Stimulated activated naive CD8-positive, alpha-beta T cell treated with anti-CD3 and anti-CD28 coated beads, Interleukin-15, amount 100 ng/mL, for 72 hours (primary cell): ENCODE measurements around the gene NKD1.

ENCODE experiments used
- ATAC-seq: fragments of 150-1000 bp; cut with Tn5 transposase; 2 replicates; pipeline ENCODE4 v1.10.0; 2021; ENCODE audit warnings: mild to moderate bottlenecking, moderate library complexity
- DNase-seq, 2 donors: peaks; one replicate each; pipeline ENCODE4 v3.0.0; 2021 to 2022
- H3K27ac Mint-ChIP-seq, 2 donors: one replicate each; pipeline ENCODE4 v1.8.0; 2022; ENCODE audit warnings: mild to moderate bottlenecking in 2 of 2, mixed read lengths in 2 of 2, moderate library complexity in 2 of 2
- H3K27me3 Mint-ChIP-seq: one replicate; pipeline ENCODE4 v1.8.0; 2022; ENCODE audit warnings: mixed read lengths
- H3K4me1 Mint-ChIP-seq: one replicate; pipeline ENCODE4 v1.8.0; 2022; ENCODE audit warnings: mild to moderate bottlenecking, mixed read lengths
- H3K4me3 Mint-ChIP-seq, 2 donors: one replicate each; pipeline ENCODE4 v1.8.0; 2022; ENCODE audit warnings: mild to moderate bottlenecking in 2 of 2, mixed read lengths in 2 of 2, moderate library complexity in 1 of 2
- H3K9me3 Mint-ChIP-seq, 2 donors: one replicate each; pipeline ENCODE4 v1.8.0; 2022; ENCODE audit warnings: mixed read lengths in 2 of 2

NKD1 gene

DNA sequence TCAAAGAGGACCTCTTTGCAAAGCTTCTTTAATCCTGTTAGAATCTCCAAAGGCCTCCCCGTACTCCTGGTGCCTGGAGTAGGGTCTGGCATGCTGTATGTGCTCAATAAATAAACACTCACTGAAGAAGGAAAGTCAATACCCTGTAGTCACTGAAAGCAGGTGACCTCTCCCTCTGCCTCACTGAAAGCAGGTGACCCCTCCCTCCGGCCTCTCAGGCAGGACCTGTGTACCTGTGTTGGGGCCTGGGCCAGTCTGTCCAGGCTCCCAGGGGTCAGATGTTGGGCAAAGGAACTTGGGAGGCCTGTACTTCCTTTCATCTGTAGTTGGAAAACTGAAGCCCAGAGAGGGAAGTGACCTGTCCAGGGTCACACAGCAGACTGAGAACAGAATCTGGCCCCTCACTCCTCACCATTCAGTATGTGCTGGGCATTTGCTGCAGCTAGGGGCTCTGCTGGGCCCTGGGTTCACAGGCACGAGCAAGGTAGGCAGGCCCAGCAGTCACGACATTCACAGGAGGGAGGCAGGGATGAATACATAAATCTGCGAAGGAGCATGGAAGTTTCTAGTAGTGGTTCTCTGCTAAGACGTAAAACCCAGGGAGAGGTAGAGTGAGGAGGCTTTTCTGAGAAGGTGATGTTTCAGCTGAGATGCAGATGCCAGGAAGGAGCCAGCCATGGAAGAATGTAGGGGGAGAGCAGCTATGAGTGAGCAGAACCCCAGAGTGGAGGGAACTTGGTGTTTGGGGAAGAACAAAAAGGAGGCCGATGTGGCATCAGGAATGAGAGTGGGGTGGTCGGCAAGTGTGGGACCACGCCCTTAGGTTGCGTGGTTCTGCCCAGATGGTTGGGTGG lies 64.0 kb downstream of the NKD1 start:
- Mint-ChIP-seq H3K4me1 (peaks cover 20% of the 10 kb centered on the region), H3K9me3 (no peaks in the 10 kb centered on the region), H3K4me3 (no peak overlapping the region), H3K27ac (peak overlapping the region; percentile 41 to 46), H3K27me3 (no peaks in the 10 kb centered on the region)
- ATAC-seq = no peak
- no peak for DNase-seq

DNA sequence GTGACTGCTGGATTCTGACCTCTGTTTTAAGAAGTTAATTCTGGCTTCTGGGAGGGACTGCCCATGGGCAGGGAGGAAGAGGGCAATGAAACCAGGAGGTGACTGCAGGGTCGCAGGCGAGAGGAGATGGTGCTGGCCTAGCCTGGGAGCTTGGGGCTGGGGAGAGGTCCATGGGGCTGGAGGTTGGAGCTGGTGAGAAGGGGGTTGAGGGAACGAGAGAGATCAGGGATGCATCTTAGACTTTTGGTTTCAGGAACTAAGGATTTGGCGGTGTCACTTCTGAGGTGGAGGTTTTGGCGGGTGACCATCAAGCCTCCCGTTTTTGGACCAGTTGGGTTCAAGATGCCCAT lies 64.6 kb downstream of the NKD1 start:
- H3K4me3 Mint-ChIP-seq = no peak overlapping the region
- no peak for ATAC-seq
- H3K27ac Mint-ChIP-seq = no peak overlapping the region
- no peaks in the 10 kb centered on the region for H3K9me3 Mint-ChIP-seq
- no peak for DNase-seq
- H3K4me1 Mint-ChIP-seq = peaks cover 24% of the 10 kb centered on the region
- H3K27me3 Mint-ChIP-seq = no peaks in the 10 kb centered on the region

DNA sequence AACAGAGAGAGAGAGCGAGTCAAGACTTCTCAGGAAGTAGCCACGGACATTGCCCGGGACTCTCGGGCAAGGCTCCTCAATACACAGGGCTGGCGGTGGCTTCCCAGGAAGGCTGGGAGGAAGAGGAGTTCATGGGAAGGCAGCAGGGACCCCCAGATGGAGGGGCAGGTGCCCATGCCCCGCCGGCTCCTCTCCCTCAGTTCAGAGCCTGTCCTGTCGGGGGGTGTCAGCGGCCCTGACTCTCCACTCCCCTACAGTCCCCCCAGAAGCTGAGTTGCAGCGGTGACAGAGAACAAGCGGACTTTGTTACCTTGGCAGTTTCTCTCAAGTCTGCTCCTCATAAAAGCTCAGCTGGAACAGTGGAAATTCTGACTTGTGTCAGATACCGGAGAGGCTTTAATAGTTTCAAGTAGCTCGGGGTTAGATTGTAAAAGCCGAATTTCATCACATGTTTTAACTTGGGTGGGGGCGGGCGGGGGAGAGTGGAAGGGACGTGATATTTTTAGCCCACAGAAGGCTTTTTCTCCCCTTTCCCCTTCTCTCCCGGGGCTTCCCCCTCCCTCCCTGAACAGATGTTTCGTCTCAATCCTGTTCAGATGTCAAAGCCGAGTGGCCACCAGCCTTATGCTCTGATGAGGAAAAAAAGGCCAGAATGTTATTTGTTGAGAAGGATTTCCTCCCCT lies 65.2 kb downstream of the NKD1 start:
- H3K27ac Mint-ChIP-seq = no peak overlapping the region
- no peaks in the 10 kb centered on the region for H3K9me3 Mint-ChIP-seq
- no peak for ATAC-seq
- H3K4me1 Mint-ChIP-seq = peaks cover 24% of the 10 kb centered on the region
- no peaks in the 10 kb centered on the region for H3K27me3 Mint-ChIP-seq
- no peak for DNase-seq
- no peak overlapping the region for H3K4me3 Mint-ChIP-seq

DNA sequence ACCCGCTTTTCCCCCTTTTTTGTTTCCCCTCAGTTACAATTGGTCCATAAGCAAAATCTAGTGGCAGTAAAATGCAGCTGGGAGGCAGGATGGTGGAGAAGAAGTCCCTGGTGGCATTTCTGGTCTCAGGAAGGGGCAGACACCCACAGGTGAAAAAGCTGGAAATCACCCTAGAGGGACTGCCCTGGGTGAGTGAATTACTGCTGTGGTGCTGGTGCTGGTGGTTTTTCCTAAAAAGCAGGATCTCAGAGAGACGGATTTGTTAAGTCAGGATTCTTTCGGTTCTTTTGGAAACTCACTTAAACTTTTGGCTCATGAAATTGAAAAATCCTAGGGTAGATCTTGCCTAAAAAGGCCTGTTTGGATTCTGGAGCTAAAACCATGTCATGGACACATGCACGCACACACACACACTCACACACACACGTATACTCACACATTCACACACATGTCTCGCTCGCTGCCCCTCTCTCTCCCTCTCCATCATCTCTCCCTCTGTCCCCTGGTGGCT lies 65.8 kb downstream of the NKD1 start:
- Mint-ChIP-seq H3K4me1 (peaks cover 24% of the 10 kb centered on the region), H3K9me3 (no peaks in the 10 kb centered on the region), H3K27ac (no peak overlapping the region), H3K27me3 (no peaks in the 10 kb centered on the region), H3K4me3 (no peak overlapping the region)
- ATAC-seq (no peak), DNase-seq (no peak)

DNA sequence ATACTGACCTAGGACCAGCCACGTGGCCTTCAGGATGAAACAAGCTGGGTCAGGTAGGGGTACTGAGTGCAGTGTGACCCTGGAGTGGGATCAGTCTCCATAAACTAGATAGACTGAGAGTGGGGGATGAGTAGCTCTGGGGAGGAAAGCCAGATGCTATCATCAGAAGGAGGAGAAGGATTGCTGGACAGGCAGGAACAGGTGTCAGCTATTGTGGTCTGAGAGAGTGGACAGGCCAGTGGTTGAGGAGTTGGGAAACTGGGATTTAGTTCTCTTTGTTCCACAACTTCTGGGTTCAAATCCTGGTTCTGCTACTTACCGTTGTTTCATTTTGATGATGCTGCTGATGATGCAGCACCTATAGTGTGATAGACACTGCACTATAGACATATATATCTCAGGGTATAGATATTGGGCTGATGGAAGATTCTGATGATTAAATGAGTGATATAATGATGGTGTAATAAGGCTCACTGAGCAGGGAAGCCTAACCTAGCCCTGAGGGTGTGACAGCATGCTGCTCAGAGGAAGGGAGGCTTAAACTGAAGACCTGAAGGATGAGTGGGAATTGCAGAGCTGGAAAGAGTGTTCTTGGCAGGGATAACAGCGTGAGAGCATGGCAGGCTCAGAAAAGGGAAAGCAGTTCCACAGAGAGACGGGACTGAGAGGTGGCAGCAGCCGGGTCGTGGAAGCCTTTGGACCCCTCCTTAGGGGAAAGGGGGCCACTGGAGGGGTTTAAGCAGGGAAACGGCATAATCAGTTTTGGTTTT lies 66.9 kb downstream of the NKD1 start:
- DNase-seq (no peak), ATAC-seq (no peak)
- H3K27me3 Mint-ChIP-seq = no peaks in the 10 kb centered on the region
- no peaks in the 10 kb centered on the region for H3K9me3 Mint-ChIP-seq
- no peak overlapping the region for H3K27ac Mint-ChIP-seq
- H3K4me1 Mint-ChIP-seq = peaks cover 24% of the 10 kb centered on the region
- H3K4me3 Mint-ChIP-seq = no peak overlapping the region

DNA sequence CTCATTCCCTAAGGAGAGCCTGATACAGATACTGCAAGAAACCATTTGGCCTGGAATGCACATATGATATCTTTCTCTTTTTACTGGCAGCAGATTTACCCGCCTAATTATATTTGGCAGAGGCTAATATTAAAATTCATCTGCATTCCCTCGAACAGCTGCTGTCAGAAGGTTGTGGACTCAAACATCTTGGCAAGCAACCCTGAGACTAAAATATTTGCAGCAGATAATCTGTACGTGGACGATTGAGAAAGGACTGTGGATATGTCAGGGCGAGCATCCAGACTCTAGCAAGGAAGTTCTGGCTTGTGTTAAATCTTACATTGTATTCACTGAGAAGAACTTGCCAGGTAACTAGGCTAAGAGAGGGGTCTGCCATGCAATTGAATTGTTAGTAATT lies 67.7 kb downstream of the NKD1 start:
- H3K27me3 Mint-ChIP-seq = no peaks in the 10 kb centered on the region
- H3K4me3 Mint-ChIP-seq = no peak overlapping the region
- ATAC-seq = no peak
- no peak overlapping the region for H3K27ac Mint-ChIP-seq
- peaks cover 19% of the 10 kb centered on the region for H3K4me1 Mint-ChIP-seq
- H3K9me3 Mint-ChIP-seq = no peaks in the 10 kb centered on the region
- no peak for DNase-seq

DNA sequence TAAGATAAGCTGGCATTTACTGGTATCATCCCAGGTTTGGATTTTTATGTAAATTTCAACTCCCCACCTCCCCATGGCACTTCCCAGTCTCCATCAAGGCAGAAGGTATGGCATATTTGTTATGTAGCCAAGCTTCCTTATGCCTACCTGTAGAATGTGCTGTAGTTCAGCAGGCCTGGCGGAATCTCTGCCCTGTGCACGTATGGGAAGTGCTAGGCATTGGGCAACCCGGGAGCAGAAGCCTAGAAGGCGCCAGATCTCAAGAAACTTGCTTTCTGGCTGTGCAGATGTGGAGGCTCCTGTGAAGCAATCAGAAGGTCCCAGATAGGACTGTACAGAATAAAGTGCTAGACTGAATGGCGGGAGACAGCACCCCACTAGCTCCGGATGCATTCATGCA lies 68.2 kb downstream of the NKD1 start:
- DNase-seq (no peak), ATAC-seq (no peak)
- no peak overlapping the region for H3K27ac Mint-ChIP-seq
- H3K27me3 Mint-ChIP-seq = no peaks in the 10 kb centered on the region
- H3K9me3 Mint-ChIP-seq = no peaks in the 10 kb centered on the region
- peaks cover 15% of the 10 kb centered on the region for H3K4me1 Mint-ChIP-seq
- H3K4me3 Mint-ChIP-seq = no peak overlapping the region

DNA sequence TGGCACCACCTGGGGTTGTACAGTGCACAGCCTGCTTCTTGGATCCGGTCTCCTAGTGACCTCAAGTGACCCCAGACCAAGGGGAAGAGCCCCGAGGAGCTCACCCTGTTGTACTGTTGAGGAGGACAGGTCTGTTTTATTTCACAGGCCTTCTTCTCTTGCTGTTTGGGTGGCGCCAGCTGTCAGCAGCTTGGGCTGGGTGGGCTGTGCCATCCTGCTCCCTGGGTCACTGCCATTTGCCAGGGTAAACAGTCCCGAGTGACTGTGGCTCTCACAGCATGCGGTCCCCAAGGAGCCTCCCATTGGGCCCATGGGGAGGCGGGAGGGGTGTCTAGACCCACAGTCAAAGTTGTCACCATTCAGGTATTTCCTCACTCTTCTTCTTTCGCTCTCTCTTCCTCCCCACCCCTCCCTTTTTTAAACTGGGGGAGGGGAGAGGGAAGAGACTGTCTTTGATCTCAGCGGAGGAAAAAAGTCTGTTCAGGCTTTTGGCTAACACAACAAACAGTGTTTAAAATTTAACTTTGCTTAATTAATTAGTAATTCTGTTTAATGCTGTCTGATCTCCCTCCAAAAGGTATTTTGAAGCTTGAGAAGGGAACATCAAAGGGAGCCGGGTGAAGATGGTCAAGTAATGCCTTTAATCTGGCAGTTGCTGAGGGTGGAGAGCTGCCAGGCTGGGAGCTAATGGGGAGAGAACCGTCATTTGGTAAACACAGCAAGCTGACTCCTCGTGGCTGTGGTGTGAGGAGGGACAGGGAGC lies 68.9 kb downstream of the NKD1 start:
- Mint-ChIP-seq H3K27ac (peak overlapping the region in 1 of 2 donors; percentile 1), H3K9me3 (no peaks in the 10 kb centered on the region), H3K4me1 (peaks cover 10% of the 10 kb centered on the region), H3K4me3 (no peak overlapping the region), H3K27me3 (no peaks in the 10 kb centered on the region)
- no peak for DNase-seq
- no peak for ATAC-seq

DNA sequence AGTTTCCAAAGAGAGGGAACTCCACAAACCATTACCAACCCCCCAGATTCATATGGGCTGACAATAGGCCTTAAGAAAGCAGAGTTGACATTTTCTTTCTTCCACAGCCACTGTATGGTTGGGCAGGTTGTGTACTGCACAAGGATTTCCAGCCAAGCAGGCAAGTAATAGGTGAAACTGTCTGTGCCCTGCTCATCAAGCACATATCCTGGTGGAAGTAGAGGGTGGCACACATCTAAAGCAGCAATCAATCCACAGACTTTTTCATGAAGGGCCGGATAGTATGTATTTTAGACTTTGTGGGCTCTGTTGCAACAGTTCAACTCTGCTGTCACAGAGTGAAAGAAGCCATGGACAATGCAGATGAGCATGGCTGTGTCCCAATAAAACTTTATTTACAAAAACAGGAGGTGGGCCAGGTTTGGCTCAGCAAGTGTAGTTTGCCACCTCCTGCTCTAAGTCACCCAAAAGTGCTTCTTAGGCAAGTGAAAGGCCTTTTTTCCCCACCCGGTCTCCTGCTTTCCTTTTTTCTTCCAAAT lies 69.5 kb downstream of the NKD1 start:
- Mint-ChIP-seq H3K9me3 (no peaks in the 10 kb centered on the region), H3K4me3 (no peak overlapping the region), H3K27ac (no peak overlapping the region), H3K4me1 (peaks cover 13% of the 10 kb centered on the region), H3K27me3 (no peaks in the 10 kb centered on the region)
- ATAC-seq (no peak), DNase-seq (no peak)

DNA sequence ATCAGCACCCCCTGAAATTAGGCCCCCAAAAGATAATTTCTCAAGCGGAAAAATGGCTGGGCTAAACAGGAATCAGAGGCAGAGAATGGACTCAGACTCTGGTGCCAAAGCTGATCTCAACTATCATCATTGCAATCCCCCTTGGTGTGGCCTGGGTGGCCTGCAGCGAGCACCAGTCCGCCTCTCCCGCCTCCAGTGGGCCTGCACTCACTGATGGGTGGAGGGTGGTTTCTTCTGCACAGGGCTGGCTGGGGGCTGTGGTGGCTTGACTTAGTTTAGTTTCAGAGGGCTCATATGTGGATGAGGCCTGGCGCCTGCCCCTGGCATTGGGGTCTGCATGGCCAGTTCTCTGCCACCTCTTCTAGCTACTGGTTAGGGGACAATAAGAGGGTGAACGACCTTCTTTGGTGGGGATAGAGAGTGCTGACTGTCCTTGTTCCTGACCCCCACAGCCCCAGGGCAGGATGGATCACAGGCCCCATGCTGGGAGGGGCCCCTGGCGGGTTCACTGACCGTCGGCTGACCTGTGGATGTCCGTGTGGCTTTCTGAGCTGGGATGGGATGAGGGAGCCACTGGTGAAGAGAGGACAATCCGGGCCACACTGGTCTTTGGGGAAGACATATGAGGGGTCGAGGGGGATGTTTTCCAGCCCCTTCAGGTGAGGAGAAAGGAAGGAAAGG lies 70.2 kb downstream of the NKD1 start:
- no peaks in the 10 kb centered on the region for H3K9me3 Mint-ChIP-seq

DNA sequence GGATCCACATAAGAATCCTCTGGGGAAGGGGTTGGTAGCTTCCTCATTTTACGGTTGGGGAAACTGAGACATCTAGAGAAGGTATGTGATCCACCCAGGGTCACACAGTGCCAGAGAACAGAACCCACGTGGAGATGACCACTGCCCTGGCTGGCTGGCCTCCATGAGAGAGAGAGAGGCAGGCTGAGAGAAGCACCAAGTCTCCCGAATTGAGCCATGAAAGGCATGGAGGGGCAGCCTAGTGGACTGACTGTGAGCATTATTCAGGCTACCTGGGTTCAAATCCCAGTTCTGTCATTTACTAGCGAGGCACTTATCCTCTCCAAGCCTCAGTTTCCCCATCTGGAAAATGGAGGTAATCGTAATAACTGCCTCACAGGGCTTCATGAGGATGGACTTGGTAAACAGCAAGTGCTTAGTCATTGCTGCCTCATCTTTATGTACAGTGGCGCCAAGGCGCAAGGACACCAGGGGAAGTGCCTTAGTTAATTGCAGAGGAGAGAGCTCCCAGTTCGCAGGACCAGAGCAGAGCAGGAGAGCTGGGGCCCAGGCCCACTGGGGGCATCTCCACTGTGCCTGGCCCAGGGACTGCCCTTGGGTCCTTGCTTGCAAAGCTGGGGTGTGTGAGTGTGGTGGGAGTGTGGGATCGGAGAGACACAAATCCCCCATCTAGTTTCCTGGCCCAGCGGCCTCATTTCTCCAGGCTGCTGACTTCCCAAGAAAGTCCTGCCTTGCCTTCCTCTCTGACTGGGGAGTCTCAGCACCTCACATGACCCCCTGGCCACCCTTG lies 71.7 kb downstream of the NKD1 start:
- peak overlapping the region in 1 of 2 donors; percentile 10 for H3K27ac Mint-ChIP-seq
- peaks cover 35% of the 10 kb centered on the region for H3K4me1 Mint-ChIP-seq
- DNase-seq = no peak
- H3K4me3 Mint-ChIP-seq = no peak overlapping the region
- H3K27me3 Mint-ChIP-seq = no peaks in the 10 kb centered on the region
- H3K9me3 Mint-ChIP-seq = no peaks in the 10 kb centered on the region
- ATAC-seq = no peak

More for the DNA sequence above, 70.2 kb downstream of the NKD1 start:
- H3K27ac Mint-ChIP-seq = no peak overlapping the region
- ATAC-seq (no peak), DNase-seq (no peak)
- H3K4me3 Mint-ChIP-seq = no peak overlapping the region
- peaks cover 20% of the 10 kb centered on the region for H3K4me1 Mint-ChIP-seq
- H3K27me3 Mint-ChIP-seq = no peaks in the 10 kb centered on the region

DNA sequence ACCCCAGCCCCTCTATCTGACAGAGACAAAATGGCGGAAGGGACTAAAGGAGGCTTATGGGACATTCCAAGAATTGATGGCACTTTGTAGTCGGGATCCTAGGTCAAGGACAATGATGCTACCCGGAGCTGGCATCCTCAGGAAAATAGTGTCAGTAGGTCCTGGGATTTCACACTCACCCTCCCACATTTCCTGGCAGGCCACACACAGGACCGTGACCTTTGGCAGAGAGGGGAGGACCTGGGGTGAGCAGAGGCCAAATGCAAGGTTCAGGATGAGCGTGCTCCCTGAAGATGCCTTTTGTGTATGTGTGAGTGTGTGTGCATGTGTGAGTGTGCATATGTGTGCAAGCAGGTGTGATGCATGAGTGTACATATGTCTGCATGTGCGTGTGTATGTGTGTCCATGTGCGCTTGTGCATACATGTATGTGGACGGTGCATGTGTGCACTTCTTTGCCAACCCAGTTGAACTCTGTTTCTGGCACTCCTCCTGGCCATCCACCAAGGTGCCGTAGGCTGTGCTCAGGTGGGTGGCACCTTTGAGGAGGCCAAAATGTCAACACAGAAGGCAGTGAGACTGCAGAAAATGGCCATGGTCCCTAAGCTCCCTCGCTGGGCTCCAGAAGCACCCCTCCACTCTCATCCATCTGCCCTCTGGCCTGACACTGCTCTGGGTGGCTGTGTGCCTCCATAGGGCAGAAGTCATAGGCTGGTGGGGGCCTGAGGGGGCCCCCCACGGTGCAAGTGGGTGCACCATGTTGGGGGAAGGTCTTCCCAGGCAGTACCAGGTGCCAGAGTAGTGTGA lies 72.7 kb downstream of the NKD1 start:
- DNase-seq (no peak), ATAC-seq (no peak)
- H3K27me3 Mint-ChIP-seq = no peaks in the 10 kb centered on the region
- no peaks in the 10 kb centered on the region for H3K9me3 Mint-ChIP-seq
- peaks cover 41% of the 10 kb centered on the region for H3K4me1 Mint-ChIP-seq
- H3K27ac Mint-ChIP-seq = peak overlapping the region in 1 of 2 donors; percentile 51
- H3K4me3 Mint-ChIP-seq = no peak overlapping the region

DNA sequence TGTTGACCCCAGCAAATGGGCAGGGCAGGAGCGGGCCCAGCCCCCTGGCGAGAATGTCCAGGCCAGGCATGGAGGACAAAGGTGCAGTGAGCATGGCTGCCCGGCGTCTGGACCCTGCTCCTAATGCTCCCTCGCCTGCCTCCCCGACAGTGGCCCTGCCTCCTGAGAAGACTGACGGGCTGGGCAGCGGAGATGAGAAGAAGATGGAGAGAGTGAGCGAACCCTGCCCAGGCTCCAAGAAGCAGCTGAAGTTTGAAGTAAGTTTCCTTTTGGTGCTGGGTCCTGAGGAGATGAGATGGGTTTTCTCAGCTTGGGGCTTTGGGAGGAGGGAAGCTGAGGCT lies 73.2 kb downstream of the NKD1 start:
- H3K9me3 Mint-ChIP-seq = no peaks in the 10 kb centered on the region

More for the DNA sequence above, 73.2 kb downstream of the NKD1 start:
- Mint-ChIP-seq H3K4me3 (no peak overlapping the region), H3K4me1 (peaks cover 47% of the 10 kb centered on the region), H3K27ac (peak overlapping the region in 1 of 2 donors; percentile 51), H3K27me3 (no peaks in the 10 kb centered on the region)
- DNase-seq = no peak
- ATAC-seq = no peak
